GM20431 (cell line): ENCODE results near the gene TGM5.
"Not testable (repeated sequence)": the region's sequence is repeated elsewhere in the genome, so short reads cannot be mapped to it uniquely, and the experiment has no call there.

ENCODE experiments used
- in situ Hi-C: fragments of 300-500 bp; cut with MseI, MboI; formaldehyde crosslinking; loops from one replicate; pipeline ENCODE4 v1.15.0; 2020; ENCODE audit warnings: low sequenced_read_pairs; ENCODE audit not compliant: unreplicated experiment

The TGM5 gene

DNA sequence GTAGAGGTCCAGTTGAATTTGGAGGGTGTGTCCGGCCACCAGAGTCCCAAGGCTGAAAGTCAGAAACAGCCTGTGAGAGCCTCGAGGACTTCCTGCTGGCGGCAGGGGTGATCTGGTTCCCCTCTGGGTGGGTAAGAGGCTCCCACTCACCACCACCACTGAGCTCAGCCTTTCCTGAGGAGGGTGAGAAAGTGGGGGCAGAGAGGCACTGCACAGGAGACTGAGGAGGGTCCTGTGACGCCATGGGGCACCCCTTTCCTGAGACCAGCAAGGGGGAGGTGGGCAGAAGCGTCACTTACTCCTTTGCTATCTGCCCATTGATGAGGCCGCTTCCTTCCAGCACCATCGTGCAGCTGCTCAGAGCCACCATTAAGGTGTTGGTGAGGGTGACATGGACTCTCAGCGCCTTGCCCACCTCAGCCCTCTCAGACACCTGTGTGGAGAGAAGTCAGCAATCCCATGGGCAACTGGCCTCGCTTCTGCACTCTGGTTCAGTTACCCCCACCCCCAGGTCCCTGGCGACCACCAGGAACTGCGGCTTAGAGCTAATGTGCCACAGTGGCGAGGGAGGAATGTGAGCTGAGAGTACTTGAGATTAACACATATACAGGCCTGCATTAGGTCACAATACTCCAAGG is 10.0 kb upstream of the TGM5 start:
- in situ Hi-C loops, result no loop called here

DNA sequence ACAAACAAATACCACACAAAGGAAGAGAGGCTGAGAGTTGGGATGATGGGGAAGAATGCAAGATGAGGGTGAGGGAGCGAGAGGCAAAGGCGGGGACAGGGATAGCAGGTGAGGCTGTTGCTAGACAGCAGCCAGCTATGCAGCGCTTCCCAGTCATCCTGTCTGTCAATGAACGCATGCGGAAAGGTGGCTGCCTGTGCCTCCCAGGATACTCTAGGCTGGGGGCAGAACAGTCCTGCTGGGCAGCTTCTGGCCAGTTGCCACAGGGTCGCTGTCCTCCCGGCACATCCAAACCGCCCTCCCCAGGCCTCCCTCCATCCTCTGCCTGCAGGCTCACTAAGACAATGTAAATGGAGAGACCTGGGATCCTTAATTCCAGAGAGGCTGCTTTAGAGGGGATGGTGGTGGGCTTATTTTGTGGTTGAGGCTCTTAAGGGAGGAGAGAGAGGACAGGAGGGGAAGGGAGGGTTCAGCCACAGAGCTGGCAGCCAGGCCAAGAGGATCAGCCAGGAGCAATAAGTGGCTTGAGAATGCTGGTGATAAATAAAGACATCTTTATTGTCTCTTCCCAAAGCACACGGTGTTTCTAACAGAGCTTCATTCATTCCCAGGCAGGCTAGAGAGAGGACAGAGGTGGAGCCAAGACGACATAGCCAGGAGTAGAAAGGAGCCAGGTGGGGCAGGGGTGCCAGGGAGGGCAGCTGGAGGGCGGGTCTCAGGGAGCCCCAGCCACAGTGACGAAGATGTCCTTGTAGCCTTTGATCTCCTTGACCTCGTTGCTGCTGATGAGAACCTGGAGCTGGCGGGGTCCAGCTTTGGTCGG is 9.2 kb upstream of the TGM5 start:
- in situ Hi-C loops, result no loop called here

DNA sequence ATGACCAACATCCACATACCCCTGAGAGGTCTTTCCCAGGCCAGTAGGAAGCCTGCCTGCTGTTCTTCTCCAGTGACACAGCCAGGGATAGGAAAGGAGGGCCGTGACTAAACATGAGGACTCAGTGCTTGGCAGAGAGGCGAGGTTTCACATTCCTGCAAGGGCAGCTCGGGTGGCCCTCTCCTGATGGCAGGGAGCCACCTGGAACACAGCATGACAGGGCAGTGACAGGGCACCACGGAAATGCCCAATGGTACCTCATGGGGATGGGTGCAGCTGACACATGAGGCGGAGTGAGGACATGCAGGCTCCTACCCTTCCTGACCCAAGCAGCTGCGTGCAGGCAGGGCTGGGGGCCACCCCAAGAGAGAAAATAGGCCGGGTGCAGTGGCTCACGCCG is 7.4 kb upstream of the TGM5 start:
- in situ Hi-C loops, result no loop called here

DNA sequence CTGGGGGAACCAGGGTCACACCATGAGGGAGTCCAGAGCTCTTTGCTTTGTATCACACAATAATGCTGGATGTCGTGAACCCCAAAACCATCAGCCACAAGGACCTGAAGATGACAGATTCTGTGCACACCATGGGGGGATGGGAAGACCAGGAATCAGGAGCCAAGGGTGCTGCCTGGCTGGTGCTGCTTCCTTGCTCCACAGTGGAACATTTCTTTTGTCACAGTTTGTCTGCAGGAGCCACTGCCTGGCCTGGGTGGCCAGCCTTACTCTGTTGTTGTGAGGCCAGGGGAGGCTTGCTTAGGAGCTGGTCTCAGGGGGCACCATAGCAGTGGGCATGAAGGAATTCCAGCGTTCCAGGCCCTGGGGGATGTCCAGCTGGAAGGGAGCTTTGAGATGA is 6.5 kb upstream of the TGM5 start:
- in situ Hi-C loops, result no loop called here

DNA sequence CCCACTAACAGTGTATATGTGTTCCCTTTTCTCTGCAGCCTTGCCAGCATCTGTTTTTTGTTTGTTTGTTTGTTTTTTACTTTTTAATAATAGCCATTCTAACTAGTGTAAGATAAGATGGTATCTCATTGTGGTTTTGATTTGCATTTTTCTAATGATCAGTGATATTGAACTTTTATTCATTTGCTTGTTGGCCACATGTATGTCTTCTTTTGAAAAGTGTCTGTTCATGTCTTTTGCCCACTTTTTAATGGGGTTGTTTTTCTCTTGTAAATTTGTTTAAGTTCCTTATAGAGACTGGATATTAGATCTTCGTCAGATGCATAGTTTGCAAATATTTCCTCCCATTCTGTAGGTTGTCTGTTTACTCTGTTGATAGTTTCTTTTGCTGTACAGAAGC is 5.2 kb upstream of the TGM5 start:
- in situ Hi-C loops, result not testable (repeated sequence)

DNA sequence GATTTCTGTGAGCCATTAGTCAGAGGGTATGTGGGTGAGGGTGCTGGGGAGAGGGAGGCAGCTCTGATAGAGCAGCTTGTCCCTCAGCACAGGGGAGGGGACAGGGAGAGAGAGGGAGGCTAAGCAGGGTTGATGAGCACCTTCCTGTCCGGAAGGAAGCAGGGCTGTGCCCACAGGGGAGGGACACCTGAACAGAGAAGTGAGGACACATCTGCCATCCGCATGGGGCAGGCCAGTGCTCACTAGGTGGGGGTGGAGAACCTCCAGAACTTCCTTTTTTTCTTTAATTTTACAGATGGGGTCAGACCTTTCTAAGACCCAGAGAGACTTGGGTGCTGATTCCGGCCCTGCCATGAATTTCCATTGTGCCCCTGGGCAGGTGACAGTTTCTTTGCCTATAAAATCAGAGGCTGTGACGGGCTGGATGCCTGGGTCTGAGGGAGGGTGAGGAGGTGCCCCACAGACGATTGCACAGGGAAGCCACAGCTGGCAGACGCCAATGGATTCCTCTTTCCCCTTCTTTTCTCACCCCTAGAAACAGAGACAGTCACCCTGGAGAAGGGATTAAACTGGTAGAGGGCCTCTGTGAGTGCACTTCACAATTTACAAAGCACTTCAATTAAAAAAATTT is 4.1 kb upstream of the TGM5 start:
- in situ Hi-C loops, result no loop called here

DNA sequence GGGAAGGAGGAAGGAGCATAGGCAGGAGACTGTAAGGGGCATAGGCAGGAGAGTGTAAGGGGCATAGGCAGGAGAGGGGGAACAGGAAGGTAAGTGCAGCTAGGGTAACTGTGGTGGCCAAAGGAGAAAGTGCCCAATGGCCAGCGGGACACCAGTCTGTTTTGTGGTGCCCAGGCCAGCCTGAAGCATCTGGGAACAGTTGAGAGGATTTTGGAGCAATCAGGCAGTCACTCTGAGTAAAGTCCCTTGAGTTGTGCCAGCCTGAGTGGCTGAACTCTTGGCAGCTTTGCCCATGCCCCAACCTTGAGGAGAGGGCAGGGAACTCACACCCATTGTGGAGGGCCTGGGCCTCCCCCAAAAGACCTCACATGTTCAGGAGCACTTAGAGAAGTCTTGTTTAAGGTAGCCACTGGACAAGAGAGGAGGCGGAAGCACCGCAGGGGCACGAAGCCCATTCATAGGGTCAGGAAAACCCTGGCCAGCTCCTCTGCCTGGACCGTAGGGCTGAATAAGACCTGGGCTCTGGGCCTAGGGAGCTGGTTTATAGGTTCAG is 3.5 kb upstream of the TGM5 start:
- in situ Hi-C loops, result no loop called here

DNA sequence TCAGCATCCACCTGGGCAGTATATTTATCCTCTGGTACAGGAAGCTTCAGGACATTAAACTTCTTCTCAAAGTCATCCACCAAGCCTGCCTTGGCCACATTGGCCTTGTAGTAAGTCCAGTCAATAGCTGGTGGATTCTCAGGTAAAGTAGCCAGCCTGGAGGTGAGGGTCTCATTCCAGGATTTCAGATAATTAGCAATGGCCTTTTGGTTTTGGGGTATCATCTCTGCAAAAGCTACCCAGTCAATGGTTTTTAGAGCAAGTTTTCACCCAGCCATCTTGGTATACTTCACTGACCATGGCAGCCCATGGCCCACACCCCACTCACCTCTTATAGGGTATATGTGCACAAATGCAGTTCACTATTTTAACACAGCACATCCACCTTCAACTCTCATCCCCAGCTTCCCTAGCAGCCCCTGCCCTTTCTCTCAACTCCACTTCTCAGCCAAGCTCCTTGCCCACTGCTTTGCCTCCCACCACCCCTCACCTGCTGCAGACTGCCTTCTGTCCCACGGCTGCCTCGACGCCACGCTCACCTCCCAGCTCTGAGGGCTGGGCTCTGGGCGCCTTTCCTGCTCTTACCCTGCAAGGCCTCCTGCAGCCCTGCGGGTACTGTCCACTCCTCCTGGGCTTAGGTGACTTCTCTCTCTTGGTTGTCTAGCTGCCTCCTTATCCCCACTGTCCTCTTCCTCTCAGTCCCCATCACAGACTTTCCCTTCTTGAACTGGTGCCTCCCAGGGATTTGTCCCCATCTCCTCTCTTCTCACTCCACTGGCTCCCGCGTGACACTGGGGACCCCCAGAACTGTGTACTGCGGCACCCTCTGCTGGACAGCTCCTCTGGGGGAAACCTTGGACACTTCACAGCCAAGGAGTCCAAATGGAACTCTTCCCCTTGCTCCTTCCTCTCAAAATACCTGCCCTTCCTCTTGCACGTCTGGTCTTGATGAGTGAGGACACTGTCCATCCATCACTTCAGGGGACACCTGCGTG is 1.7 kb upstream of the TGM5 start:
- in situ Hi-C loops, result no loop called here

DNA sequence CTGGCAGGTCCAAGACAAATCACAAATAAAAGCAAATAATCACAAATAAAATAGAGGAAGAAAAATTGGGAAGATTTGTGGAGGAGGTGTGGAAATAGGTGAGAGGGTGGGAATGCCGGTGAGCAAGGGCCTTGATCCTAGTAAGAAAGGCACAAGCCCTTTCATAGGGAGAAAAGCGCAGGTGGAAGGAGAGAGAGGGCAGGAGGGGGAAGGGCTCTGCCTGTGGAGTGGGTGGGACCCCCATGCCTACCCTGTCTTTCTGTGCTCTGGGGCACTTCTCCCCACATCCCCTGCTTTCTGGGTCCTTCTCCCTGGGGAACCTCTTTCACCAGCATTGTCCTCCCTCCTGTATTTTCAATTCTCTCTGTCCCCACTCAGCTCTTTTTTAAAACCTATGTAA is 711 bp upstream of the TGM5 start:
- in situ Hi-C loops, result no loop called here

DNA sequence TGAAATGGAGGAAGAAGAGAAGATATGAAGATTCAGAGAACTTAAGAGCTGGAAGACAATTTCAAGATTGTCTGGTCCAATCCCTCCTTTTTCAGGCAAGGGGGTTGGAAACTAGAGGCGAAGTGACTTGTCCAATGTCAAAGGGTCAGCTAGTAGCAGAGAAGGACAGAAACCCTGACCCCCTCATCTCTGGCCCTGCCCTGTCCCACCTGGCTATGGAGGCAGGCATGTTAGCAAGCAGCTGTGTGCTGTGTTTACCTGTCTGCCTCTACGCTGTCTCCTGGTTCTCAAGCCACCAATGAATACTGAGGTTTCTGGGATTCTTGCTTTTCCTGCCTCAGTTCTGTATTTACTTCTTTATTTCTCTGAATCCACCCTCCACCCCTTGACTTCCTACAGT is 342 bp downstream of the TGM5 start:
- in situ Hi-C loops, result no loop called here

DNA sequence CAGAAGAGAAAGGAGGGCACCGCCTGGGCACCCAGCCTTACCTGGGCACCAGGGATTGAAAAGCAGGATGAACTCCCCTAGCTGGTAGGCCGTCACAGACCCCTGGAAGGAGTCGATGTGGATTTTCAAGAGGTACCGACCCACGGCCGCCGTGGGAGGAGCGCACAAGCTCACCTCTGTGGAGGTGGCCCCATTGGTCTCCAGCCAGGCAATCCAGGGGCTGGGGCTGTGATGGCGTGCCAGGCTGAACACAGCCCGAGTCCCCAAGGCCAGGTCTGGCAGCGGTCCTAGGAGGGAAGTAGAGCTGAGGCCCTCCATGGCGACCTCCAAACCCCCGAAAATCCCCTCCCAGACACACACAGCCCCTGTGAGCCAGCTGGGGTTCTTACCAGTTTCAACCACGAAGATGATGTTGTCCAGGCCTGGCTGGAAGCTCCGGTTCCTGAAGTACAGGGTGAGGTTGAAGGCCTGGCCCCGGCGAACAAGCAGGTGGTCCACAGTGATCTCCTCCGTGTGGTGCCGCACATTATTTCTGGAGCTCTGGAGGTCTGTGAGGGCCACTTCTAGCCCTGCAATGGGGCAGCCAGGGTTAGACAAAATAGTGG is 6.6 kb downstream of the TGM5 start:
- in situ Hi-C loops, result no loop called here

DNA sequence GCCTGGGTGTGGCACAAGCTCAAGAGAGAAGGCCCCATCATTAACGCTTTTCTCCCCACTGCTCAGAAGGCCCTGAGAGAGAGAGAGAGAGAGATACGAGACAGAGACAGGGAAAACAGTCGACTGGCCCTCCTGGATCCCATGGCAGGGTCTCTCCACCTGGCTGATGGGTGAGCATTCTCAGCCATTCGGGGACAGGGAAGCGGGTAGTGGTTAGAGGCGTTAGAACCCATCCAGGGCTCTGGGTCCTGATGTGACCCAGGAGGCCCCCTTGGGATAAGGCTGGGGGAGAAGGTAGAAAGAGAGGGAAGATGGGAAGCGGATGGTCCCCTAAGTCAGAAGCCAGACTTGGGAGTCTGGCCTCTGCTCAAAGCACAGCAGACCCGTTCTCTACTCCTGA is 7.9 kb downstream of the TGM5 start:
- in situ Hi-C loops, result no loop called here

DNA sequence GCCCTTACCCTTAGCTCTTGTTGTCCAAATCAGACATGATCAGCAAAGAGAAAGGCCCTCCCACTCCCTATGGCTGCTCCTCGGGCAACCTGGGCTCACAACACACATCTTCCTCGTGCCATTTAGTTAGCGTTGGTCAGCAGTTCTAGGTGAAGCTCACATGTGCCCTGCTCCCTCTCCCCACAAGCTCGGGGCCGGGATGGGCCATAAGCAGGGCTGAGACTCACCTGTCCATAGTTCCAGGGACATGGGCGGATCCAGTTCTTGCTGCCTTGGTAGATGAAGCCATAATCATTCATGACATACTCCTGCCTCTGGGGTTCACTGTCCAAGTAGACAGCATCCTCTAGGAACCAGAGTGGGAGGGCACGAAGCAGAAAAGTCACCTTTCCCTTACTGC is 10.4 kb downstream of the TGM5 start:
- in situ Hi-C loops, result no loop called here

DNA sequence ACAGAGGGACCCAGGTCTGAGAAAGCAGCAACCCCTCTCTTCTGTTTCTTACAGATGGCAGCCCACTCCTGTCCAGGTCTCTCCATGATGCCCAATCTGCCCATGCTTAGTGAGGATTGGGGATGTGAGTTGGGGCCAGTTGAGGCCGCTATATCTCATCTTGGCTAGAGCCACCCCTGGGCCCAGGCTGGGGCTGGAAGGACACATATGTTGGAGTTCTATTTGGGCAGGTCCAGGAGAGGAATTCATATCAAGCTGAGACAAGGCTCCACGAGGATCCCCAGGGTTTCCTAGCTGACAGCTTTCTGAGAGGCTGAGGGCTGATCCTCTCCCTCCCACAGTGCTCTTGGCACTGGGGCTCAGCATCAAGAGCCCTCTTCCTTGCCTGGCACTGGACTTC is 11.4 kb downstream of the TGM5 start:
- in situ Hi-C loops, result no loop called here

DNA sequence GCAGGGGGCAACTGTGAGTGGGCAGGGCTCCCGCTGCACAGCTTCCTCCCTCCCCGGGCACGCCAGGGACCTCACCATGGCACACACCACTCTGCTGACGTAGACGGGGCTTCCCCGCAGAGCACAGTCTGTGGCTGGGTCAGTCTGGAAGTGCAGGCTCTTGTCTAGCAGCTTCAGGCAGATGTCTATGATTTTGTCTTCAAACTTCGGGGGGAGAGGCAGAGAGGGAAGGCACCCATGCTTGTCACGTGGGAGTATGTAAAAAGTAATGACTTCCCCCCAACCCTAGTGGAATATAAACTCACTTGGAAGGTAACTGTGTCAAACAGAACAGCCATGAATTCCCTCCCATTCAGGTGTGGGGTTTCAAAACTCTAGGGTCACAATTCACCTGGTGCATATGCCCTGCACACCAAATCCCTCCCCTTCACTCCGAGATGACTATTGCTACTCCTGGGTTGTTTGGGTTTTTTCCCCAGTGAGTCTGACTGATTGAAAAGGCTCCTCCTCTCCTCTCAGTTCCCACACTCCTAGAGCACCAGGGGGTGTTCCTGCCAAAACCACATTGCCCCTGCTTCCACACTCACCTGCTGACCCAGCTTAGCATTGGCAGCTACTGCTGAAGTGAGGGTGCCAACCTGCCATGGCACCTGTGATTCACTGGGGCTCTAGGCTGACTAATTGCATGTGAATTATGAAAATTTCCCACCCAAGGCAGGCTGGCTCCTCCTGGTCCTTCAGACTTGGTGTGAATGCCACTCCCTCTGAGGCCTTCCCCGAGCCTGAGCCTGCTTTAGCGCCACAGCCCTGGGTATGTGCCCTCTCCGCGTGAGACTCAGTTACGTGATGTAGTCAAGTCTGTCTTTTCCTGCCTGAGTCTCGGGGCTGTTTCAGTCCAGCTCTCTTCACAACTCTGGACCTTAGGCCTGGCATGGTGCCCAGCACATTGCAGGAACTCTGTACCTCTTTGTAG is 13.0 kb downstream of the TGM5 start:
- in situ Hi-C loops, result no loop called here

DNA sequence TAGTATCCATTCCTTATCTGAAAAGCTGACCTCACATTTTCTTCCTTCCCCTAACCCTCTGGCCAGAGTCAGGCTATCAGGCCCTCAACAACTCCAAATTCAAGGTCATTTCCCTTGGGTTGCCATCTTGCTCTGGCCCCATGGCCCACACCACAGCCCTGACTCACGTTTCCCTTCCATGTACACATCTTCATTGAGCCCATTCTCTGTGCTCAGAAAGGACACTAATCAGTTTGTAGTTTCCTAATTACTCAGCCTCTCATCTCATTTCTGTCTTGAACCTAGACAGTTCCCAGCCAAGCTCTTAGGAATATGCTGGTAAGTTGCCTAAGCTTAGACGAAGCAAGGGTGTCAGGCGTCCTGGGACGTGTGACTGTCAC is 14.9 kb downstream of the TGM5 start:
- in situ Hi-C loops, result no loop called here

DNA sequence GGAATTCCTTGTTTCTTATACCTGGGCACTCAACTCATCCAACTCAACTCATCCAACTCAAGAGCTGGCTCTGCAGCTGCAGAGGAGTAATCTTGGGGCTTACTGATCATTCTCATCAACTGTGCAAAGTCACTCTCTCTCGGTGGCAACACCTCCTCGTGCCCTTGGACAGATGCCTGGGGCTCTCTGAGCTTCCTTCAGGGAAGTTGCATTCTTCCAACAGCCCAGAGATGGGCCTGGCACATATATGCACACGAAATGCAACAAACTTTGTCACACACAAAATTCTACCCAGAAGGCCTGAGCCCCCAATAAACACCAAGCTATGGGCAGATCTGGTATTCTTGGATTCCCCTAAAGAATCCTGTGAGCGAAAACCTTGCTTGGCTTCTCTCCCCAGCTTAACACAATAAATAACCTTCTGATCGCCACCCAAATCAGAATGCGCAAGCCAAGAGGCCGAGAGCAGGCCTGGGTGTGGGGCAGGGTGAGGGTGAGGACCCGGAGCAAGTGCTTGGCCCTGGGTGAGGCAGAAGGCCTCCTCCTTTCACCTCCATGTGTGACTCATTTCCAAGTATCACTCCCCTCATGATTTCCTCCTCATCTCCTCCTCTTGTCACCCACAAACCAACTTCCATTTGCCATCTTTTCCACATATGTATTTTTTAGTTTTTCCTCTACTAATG is 15.4 kb downstream of the TGM5 start:
- in situ Hi-C loops, result no loop called here

DNA sequence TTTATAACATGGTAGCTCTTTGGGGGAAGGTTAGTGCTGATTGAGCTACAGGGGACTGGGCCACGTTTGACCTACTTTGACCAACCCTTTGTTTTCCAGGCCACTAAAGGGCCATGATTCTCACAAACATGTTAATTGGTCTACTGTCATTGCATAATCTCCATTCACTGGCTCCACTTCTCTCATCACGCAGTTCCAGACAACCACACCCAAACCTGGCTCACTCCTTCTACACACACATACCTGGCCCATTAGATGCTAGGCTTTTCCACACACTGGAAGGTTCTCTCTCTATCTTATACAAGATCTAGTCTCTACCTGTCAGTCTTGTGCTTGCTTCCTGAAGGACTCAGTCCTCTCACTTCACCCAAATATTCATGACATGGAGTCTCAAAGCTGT is 15.9 kb downstream of the TGM5 start:
- in situ Hi-C loops, result no loop called here
